GM12878 (cell line): Measurements from ENCODE around the gene TLNRD1. TPM values are rescaled to one million over a fixed set of nuclear protein-coding genes. Genes with fewer than 3 reads are reported as not detected.
A peak's percentile ranks its signal among the peaks of the same experiment; 100 is the strongest.

Experiments used
- CREM ChIP-seq: IDR thresholded peaks from 2 replicates; pipeline ENCODE4 v1.6.1; 2014; ENCODE audit warnings: antibody characterized with exemption, low read depth
- EGR1 ChIP-seq, 2 experiments: IDR thresholded peaks; 1 replicate in 1 of 2; 2 replicates in 1 of 2; pipeline ENCODE4 v1.6.1; 2011 to 2012; ENCODE audit warnings: low read depth in 2 of 2, low read length in 2 of 2, borderline replicate concordance in 1 of 2, mild to moderate bottlenecking in 1 of 2, moderate library complexity in 1 of 2
- LARP7 ChIP-seq: fragments of 450-650 bp; IDR thresholded peaks from 2 replicates; pipeline ENCODE4 v1.6.1; 2017; ENCODE audit warnings: mild to moderate bottlenecking
- NRF1 ChIP-seq: conservative IDR thresholded peaks from 2 replicates; pipeline ENCODE4 v1.6.1; 2011; ENCODE audit warnings: mild to moderate bottlenecking, low read depth, low read length, improper control_type of control experiment
- PAX5 ChIP-seq: IDR thresholded peaks from 2 replicates; pipeline ENCODE4 v1.6.1; 2011; ENCODE audit warnings: low read depth, low read length, borderline replicate concordance
- PML ChIP-seq: IDR thresholded peaks from 2 replicates; pipeline ENCODE4 v1.6.1; 2012; ENCODE audit warnings: low read length, inconsistent platforms
- POLR2A ChIP-seq: IDR thresholded peaks from 2 replicates; pipeline ENCODE4 v1.6.1; 2011; ENCODE audit warnings: low read depth, mild to moderate bottlenecking, low read length
- POLR2AphosphoS2 ChIP-seq: IDR thresholded peaks from 2 replicates; pipeline ENCODE4 v1.6.1; 2011; ENCODE audit warnings: low read depth, mild to moderate bottlenecking, low read length, improper control_type of control experiment, moderate library complexity
- POLR2AphosphoS5 ChIP-seq: IDR thresholded peaks from 2 replicates; pipeline ENCODE4 v1.6.1; 2011; ENCODE audit warnings: mild to moderate bottlenecking, low read length, inconsistent platforms
- SMAD5 ChIP-seq: IDR thresholded peaks from 2 replicates; pipeline ENCODE4 v1.6.1; 2016; ENCODE audit warnings: antibody characterized with exemption, low read depth
- SMARCA5 ChIP-seq: fragments of 450-650 bp; IDR thresholded peaks from 2 replicates; pipeline ENCODE4 v1.6.1; 2017; ENCODE audit warnings: mild to moderate bottlenecking
- TARDBP ChIP-seq: IDR thresholded peaks from 2 replicates; pipeline ENCODE4 v1.6.1; 2016; ENCODE audit warnings: borderline replicate concordance
- TCF12 ChIP-seq: IDR thresholded peaks from 2 replicates; pipeline ENCODE4 v1.6.1; 2011; ENCODE audit warnings: low read depth, mild to moderate bottlenecking, low read length
- ZNF384 ChIP-seq: IDR thresholded peaks from 2 replicates; pipeline ENCODE4 v1.6.1; 2012; ENCODE audit warnings: low read depth, mild to moderate bottlenecking, low read length, improper control_type of control experiment, borderline replicate concordance
- polyA plus RNA-seq, 11 experiments: library from polyadenylated mRNA; depleted of rRNA in 4 of 11; unstranded in 6 of 11; stranded (reverse) in 5 of 11; fragments of >200 nt; fragmentation: Nextera tagmentation in 4 of 11; fragmentation: Illumina TruSeq in 1 of 11; extraction: Ambion mirVana in 4 of 11; extraction: Trizol in 1 of 11; gene quantifications; 1 replicate in 1 of 11; 2 replicates in 10 of 11; pipeline versions ENCODE4 v1.2.1 to v1.2.3, GENCODE V29; 2011 to 2016; ENCODE audit warnings: inconsistent platforms in 2 of 11, missing spikeins in 2 of 11, low read depth in 1 of 11
- total RNA-seq, 4 experiments: library from RNA; depleted of rRNA in 3 of 4; stranded (reverse); fragments of >200 nt in 3 of 4; fragmentation: Illumina TruSeq in 1 of 4; extraction: Trizol in 1 of 4; gene quantifications; 2 replicates each; pipeline versions ENCODE4 v1.2.1 to v1.2.3, GENCODE V29; 2013 to 2021
- TF ChIP-seq, protein P1 (sequence below): fragments of 450-650 bp; conservative IDR thresholded peaks from 2 replicates; pipeline ENCODE4 v1.6.1; 2017; ENCODE audit warnings: mild to moderate bottlenecking, moderate library complexity
- TF ChIP-seq, protein P2 (sequence below): fragments of 450-650 bp; IDR thresholded peaks from 2 replicates; pipeline ENCODE4 v1.6.1; 2017; ENCODE audit warnings: low read depth, mild to moderate bottlenecking, moderate library complexity

TLNRD1 gene
- total and polyA plus RNA-seq, 10 of the 15 experiments (the other 5 are each of a cell fraction or from before 2014, with no cell fraction given), result 2.5 to 44.8 (median 9.1) TPM

DNA sequence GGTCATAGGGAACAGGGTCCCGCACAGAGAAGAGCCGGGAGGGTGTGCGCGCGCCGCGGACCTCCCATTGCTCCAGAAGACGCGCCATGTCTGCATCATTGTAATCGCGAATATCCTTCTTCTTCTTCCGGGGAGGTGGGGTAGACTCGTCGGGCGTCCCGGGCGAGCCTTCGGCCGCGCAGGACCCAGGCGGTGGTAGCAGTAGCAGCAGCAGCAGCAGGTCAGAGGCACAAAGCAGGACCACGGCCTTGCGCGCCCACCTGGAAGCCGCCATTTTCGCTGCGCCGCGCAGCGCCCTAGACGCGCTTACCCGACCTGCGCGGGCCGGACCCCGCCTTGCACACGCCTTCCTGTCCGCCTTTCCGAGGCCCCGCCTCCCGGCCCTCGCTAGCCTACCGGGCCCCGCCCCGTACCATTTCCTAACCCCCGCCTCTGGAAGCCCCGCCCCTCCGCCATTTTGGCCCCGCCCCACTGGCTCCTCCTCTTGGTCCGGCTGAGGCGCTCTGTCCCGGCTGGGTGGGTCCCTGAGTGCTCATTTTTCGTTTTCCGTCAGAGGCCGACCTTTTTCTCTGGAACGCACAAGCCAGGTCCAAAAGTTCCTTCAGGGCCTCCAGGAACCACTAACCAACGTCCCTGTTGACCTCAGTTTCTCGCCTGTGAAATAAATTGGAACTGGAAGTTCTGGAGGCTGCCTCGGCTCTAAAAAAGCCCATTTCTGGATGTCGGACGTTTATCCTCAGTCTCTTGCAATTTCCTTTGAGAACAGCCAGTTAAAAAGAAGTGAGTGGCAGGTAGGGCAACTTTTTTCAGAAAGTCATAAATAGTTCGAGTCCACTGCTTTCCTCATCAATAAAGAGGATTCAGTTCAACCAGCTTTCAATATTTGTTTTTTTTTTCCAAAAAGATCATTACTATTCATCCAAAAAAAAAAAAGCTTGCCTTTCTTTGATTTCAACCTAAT lies 10.9 kb upstream of the TLNRD1 start, which contains the start of gene MESD (continued):
- TF ChIP-seq EGR1 (IDR thresholded peaks at IDR 0.05; ENCODE audit: borderline replicate concordance in 1 of 2, low read depth in 2 of 2, low read length in 2 of 2) (0 out of 3 replicates have a peak, but pooled peaks of 1 of the 2 experiments have one; percentile 22), POLR2AphosphoS5 (peak; percentile 94), POLR2AphosphoS2 (peak; percentile 81; the same call in 1 of the 2 replicates), SMARCA5 (peak; percentile 59; the same call in 1 of the 2 replicates), SMAD5 (peak; percentile 77; the same call in 1 of the 2 replicates), PAX5 (peak; percentile 25; the same call in 1 of the 2 replicates), TARDBP (peak; percentile 16; the same call in 1 of the 2 replicates), TCF12 (0 out of 2 replicates have a peak, but pooled peaks have one; percentile 40), LARP7 (peak; percentile 54), CREM (peak; percentile 54; the same call in 1 of the 2 replicates), ZNF384 (no peak), PML (peak; percentile 80), NRF1 (peak; percentile 77), POLR2A (peak; percentile 99)
- TF ChIP-seq, protein P1, sequence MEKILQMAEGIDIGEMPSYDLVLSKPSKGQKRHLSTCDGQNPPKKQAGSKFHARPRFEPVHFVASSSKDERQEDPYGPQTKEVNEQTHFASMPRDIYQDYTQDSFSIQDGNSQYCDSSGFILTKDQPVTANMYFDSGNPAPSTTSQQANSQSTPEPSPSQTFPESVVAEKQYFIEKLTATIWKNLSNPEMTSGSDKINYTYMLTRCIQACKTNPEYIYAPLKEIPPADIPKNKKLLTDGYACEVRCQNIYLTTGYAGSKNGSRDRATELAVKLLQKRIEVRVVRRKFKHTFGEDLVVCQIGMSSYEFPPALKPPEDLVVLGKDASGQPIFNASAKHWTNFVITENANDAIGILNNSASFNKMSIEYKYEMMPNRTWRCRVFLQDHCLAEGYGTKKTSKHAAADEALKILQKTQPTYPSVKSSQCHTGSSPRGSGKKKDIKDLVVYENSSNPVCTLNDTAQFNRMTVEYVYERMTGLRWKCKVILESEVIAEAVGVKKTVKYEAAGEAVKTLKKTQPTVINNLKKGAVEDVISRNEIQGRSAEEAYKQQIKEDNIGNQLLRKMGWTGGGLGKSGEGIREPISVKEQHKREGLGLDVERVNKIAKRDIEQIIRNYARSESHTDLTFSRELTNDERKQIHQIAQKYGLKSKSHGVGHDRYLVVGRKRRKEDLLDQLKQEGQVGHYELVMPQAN, result peak; percentile 68
- TF ChIP-seq, protein P2, sequence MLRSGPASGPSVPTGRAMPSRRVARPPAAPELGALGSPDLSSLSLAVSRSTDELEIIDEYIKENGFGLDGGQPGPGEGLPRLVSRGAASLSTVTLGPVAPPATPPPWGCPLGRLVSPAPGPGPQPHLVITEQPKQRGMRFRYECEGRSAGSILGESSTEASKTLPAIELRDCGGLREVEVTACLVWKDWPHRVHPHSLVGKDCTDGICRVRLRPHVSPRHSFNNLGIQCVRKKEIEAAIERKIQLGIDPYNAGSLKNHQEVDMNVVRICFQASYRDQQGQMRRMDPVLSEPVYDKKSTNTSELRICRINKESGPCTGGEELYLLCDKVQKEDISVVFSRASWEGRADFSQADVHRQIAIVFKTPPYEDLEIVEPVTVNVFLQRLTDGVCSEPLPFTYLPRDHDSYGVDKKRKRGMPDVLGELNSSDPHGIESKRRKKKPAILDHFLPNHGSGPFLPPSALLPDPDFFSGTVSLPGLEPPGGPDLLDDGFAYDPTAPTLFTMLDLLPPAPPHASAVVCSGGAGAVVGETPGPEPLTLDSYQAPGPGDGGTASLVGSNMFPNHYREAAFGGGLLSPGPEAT, result 0 out of 2 replicates have a peak, but pooled peaks have one; percentile 81
